HepG2 (cell line): Measurements from ENCODE around the gene HDDC3. TPM values are rescaled to one million over a fixed set of nuclear protein-coding genes. Genes with fewer than 3 reads are reported as not detected.

ENCODE experiments used
- ATAC-seq: fragments of 200-7000 bp; cut with Tn5 transposase; 3 replicates; pipeline ENCODE4 v1.9.1; 2020; ENCODE audit warnings: mild to moderate bottlenecking, moderate library complexity
- BruUV-seq: library from RNA; stranded (reverse); fragments of 400-500 nt; replicated peaks from 2 replicates; lab custom pipeline; 2021; lab: Mats Ljungman, UMichigan
- CTCF ChIA-PET: fragments of 300-600 bp; formaldehyde crosslinking; extraction: SDS; loops from one replicate; lab custom pipeline; 2021; ENCODE audit warnings: low total read pairs, inconsistent platforms, low intra/inter-chr PET ratio; lab: Yijun Ruan, JAX
- POLR2A ChIA-PET: fragments of 350-600 bp; sonication (Branson Sonifier 250); formaldehyde crosslinking; loops from one replicate; lab custom pipeline; 2020; ENCODE audit warnings: antibody characterized with exemption, inconsistent platforms; lab: Yijun Ruan, JAX
- DNase-seq: peaks from one replicate; pipeline ENCODE4 v3.0.0-alpha.2; 2015; ENCODE audit warnings: low spot score
- FAIRE-seq: peaks from 3 replicates; lab custom pipeline; 2011; peaks lifted over from hg19 to GRCh38; lab: Jason Lieb, UNC
- H2AFZ ChIP-seq: one replicate; pipeline ENCODE4 v1.6.1; 2011; ENCODE audit warnings: low read length, inconsistent platforms
- H3K27ac ChIP-seq: fragments of 300-600 bp; 3 replicates; pipeline ENCODE4 v1.8.0; 2011; ENCODE audit warnings: mixed run types, mild to moderate bottlenecking, mixed read lengths, low read length, inconsistent platforms; ENCODE audit not compliant: insufficient read depth; ENCODE audit errors: extremely low read length
- H3K27me3 ChIP-seq, 2 experiments: fragments of 200-600 bp in 1 of 2; 2 replicates in 1 of 2; 3 replicates in 1 of 2; pipeline versions ENCODE4 v1.6.0 to v1.8.0; 2011; ENCODE audit warnings: low read length in 2 of 2, mild to moderate bottlenecking in 2 of 2, moderate library complexity in 2 of 2, inconsistent platforms in 1 of 2; ENCODE audit not compliant: insufficient read depth in 2 of 2, control insufficient read depth in 1 of 2
- H3K36me3 ChIP-seq, 2 experiments: fragments of 200-600 bp in 1 of 2; replicated peaks in 1 of 2; 2 replicates in 1 of 2; 3 replicates in 1 of 2; pipeline versions ENCODE4 v1.5.1 to v1.8.0; 2011; ENCODE audit warnings: low read length in 2 of 2, inconsistent platforms in 1 of 2; ENCODE audit not compliant: insufficient read depth in 2 of 2, control insufficient read depth in 1 of 2
- H3K4me1 ChIP-seq: 2 replicates; pipeline ENCODE4 v1.5.1; 2012; ENCODE audit warnings: low read length, inconsistent platforms; ENCODE audit not compliant: insufficient read depth
- H3K4me2 ChIP-seq: 2 replicates; pipeline ENCODE4 v1.6.0; 2011; ENCODE audit warnings: low read depth, low read length, inconsistent platforms
- H3K4me3 ChIP-seq, 3 experiments: fragments of 200-600 bp in 1 of 3; sonication (generic), shearing (Covaris generic) in 1 of 3; replicated peaks in 1 of 3; 2 replicates each; pipeline ENCODE4 v1.5.1; 2011 to 2016; ENCODE audit warnings: low read length in 3 of 3, inconsistent platforms in 2 of 3, low read depth in 2 of 3, mild to moderate bottlenecking in 2 of 3, control low read depth in 1 of 3, mixed read lengths in 1 of 3; ENCODE audit not compliant: insufficient read depth in 1 of 3
- H3K79me2 ChIP-seq: one replicate; pipeline ENCODE4 v1.6.1; 2011; ENCODE audit warnings: low read length, inconsistent platforms; ENCODE audit not compliant: insufficient read depth
- H3K9ac ChIP-seq: 2 replicates; pipeline ENCODE4 v1.6.0; 2011; ENCODE audit warnings: mild to moderate bottlenecking, low read depth, low read length, inconsistent platforms; ENCODE audit not compliant: insufficient read depth
- H3K9me3 ChIP-seq: 2 replicates; pipeline ENCODE4 v1.5.1; 2012; ENCODE audit warnings: mild to moderate bottlenecking, low read length
- H4K20me1 ChIP-seq: 2 replicates; pipeline ENCODE4 v1.6.0; 2011; ENCODE audit warnings: inconsistent platforms, mild to moderate bottlenecking, low read length, moderate library complexity; ENCODE audit not compliant: insufficient read depth
- CEBPG ChIP-seq: IDR thresholded peaks from 2 replicates; pipeline ENCODE4 v1.6.1; 2016
- CREBL2 ChIP-seq: sonication (generic); formaldehyde crosslinking; IDR thresholded peaks from 2 replicates; pipeline ENCODE4 v1.8.1; 2023; ENCODE audit warnings: missing genetic modification reagents, mild to moderate bottlenecking, borderline replicate concordance
- E2F5 ChIP-seq: sonication (generic); formaldehyde crosslinking; conservative IDR thresholded peaks from 2 replicates; pipeline ENCODE4 v1.4.0; 2020; ENCODE audit warnings: missing genetic modification reagents
- ELF4 ChIP-seq: sonication (generic); formaldehyde crosslinking; IDR thresholded peaks from 2 replicates; pipeline ENCODE4 v1.5.0; 2020; ENCODE audit warnings: missing genetic modification reagents, mild to moderate bottlenecking, moderate library complexity, borderline replicate concordance
- FOXJ3 ChIP-seq: sonication (generic); formaldehyde crosslinking; IDR thresholded peaks from 2 replicates; pipeline ENCODE4 v1.4.0; 2020; ENCODE audit warnings: missing genetic modification reagents, mild to moderate bottlenecking, borderline replicate concordance
- PATZ1 ChIP-seq: sonication (generic); formaldehyde crosslinking; IDR thresholded peaks from 2 replicates; pipeline ENCODE4 v1.4.0; 2020; ENCODE audit warnings: missing genetic modification reagents
- SRF ChIP-seq: IDR thresholded peaks from 2 replicates; pipeline ENCODE4 v1.6.1; 2011; ENCODE audit warnings: mild to moderate bottlenecking, low read depth, low read length, moderate library complexity
- TBL1XR1 ChIP-seq: fragments of 150-350 bp; IDR thresholded peaks from 2 replicates; pipeline ENCODE4 v1.6.1; 2014; ENCODE audit warnings: borderline replicate concordance, low read length; ENCODE audit not compliant: partially characterized antibody
- ZBTB37 ChIP-seq: sonication (generic); formaldehyde crosslinking; IDR thresholded peaks from 2 replicates; pipeline ENCODE4 v1.4.0; 2020; ENCODE audit warnings: mild to moderate bottlenecking, missing genetic modification reagents
- ZNF160 ChIP-seq: sonication (generic); formaldehyde crosslinking; IDR thresholded peaks from 2 replicates; pipeline ENCODE4 v1.8.0; 2022; ENCODE audit warnings: mild to moderate bottlenecking, inconsistent platforms, missing genetic modification reagents
- ZSCAN9 ChIP-seq: IDR thresholded peaks from 2 replicates; pipeline ENCODE4 v1.6.1; 2016; ENCODE audit warnings: borderline replicate concordance
- WGBS: methylation state at CpG from one replicate; pipeline ENCODE4 v1.1.6; 2017; ENCODE audit warnings: low lambda C conversion rate; 5-methylcytosine and 5-hydroxymethylcytosine counted together
- in situ Hi-C: cut with HindIII; loops from 2 replicates; pipeline ENCODE4 v1.10.0; 2017; ENCODE audit warnings: low pct_unique_long_range_greater_than_20kb; ENCODE audit not compliant: extremely low pct_ligation_motif_present
- intact Hi-C: fragments of 100-400 bp; cut with micrococcal nuclease; formaldehyde crosslinking; loops from one replicate; pipeline ENCODE4 v1.10.0; 2022; ENCODE audit not compliant: unreplicated experiment
- polyA plus RNA-seq, 8 experiments: library from polyadenylated mRNA; depleted of rRNA in 3 of 8; stranded (reverse) in 7 of 8; unstranded in 1 of 8; fragments of >200 nt; fragmentation: Illumina TruSeq in 4 of 8; extraction: Trizol in 4 of 8; gene quantifications; 2 replicates each; pipeline versions ENCODE4 v1.2.1 to v1.2.3, GENCODE V29; 2011 to 2016; ENCODE audit warnings: low read depth in 4 of 8, missing spikeins in 1 of 8, mixed read lengths in 1 of 8; ENCODE audit not compliant: insufficient read depth in 1 of 8
- total RNA-seq, 5 experiments: library from RNA; depleted of rRNA; stranded (reverse); fragments of >200 nt; fragmentation: Illumina TruSeq; extraction: Trizol; gene quantifications; 2 replicates each; pipeline ENCODE4 v1.2.3, GENCODE V29; 2016; ENCODE audit warnings: low read depth in 1 of 5

HDDC3 gene
- total and polyA plus RNA-seq, 2 of the 13 experiments (the other 11 are each of a cell fraction or from before 2014, with no cell fraction given), result 18.7 to 28.3 TPM

GRCh38 chr15:90913398-90913944 is 18.9 kb downstream of the HDDC3 start (continued):
- no peak for TF ChIP-seq ELF4 (CRISPR knock-in tag)

- no peak for DNase-seq
- FAIRE-seq, result no peak
- ChIA-PET CTCF (no interaction called here), POLR2A (no interaction called here)
- no peaks in the 10 kb centered on the region for H3K27me3 ChIP-seq
- H3K4me1 ChIP-seq, result no peaks in the 10 kb centered on the region
- no peak overlapping the region for H3K4me2 ChIP-seq
- intact Hi-C loops, result no loop called here
- H2AFZ ChIP-seq, result no peak overlapping the region
- BruUV-seq, result no TSS peak
- in situ Hi-C loops, result no loop called here
- no peak for TF ChIP-seq CEBPG (CRISPR knock-in tag)
- TF ChIP-seq, all 625 proteins: peak for 0
- ATAC-seq, result no peak
- 100% methylated on average over 7 of the region's 7 CpGs for WGBS
- no peak overlapping the region for H3K9ac ChIP-seq
- no peaks in the 10 kb centered on the region for H3K79me2 ChIP-seq
- H4K20me1 ChIP-seq, result no peaks in the 10 kb centered on the region
- H3K36me3 ChIP-seq, result peaks cover 26 to 74% of the 10 kb centered on the region in 2 experiments
- H3K27ac ChIP-seq, result no peak overlapping the region
- no peak overlapping the region for H3K4me3 ChIP-seq
- no peaks in the 10 kb centered on the region for H3K9me3 ChIP-seq
These were observed 19.6 kb downstream of the HDDC3 start for GRCh38 chr15:90912770-90913075.

GRCh38 chr15:90911906-90912769 is 20.2 kb downstream of the HDDC3 start:
- Histone ChIP-seq H3K4me2 (no peak overlapping the region), H4K20me1 (no peaks in the 10 kb centered on the region), H3K27me3 (no peaks in the 10 kb centered on the region), H3K27ac (no peak overlapping the region), H3K9me3 (no peaks in the 10 kb centered on the region), H3K36me3 (peaks cover 23 to 74% of the 10 kb centered on the region in 2 experiments), H3K4me3 (no peak overlapping the region), H2AFZ (no peak overlapping the region), H3K9ac (no peak overlapping the region), H3K4me1 (no peaks in the 10 kb centered on the region), H3K79me2 (no peaks in the 10 kb centered on the region)
- WGBS, result 96% methylated on average over 19 of the region's 30 CpGs
- no TSS peak for BruUV-seq
- in situ Hi-C loops, result no loop called here
- CTCF ChIA-PET, result no interaction called here
- POLR2A ChIA-PET, result no interaction called here
- ATAC-seq, result no peak
- no peak for FAIRE-seq
- intact Hi-C loops, result no loop called here
- no peak for DNase-seq
- TF ChIP-seq TBL1XR1, result no peak
- no peak for TF ChIP-seq E2F5 (CRISPR knock-in tag)
- TF ChIP-seq FOXJ3, result no peak
- TF ChIP-seq CREBL2 (CRISPR knock-in tag), result no peak
- no peak for TF ChIP-seq SRF
- TF ChIP-seq PATZ1 (CRISPR knock-in tag), result no peak
- no peak for TF ChIP-seq ZBTB37 (CRISPR knock-in tag)
- no peak for TF ChIP-seq ZSCAN9
- no peak for TF ChIP-seq ZNF160 (CRISPR knock-in tag)
